MCF 10A (cell line): Measurements from ENCODE around the gene KLRD1. TPM values are rescaled to one million over a fixed set of nuclear protein-coding genes. Genes with fewer than 3 reads are reported as not detected.

ENCODE experiments used
- BruUV-seq: library from RNA; stranded (reverse); fragments of 400-500 nt; replicated peaks from 2 replicates; lab custom pipeline; 2021; lab: Mats Ljungman, UMichigan
- CTCF ChIA-PET: fragments of 300-600 bp; sonication (Branson Sonifier 250); formaldehyde crosslinking; extraction: SDS; loops from one replicate; lab custom pipeline; 2021; ENCODE audit warnings: antibody characterized with exemption, inconsistent platforms; lab: Yijun Ruan, JAX
- POLR2A ChIA-PET: fragments of 300-600, 350-650 bp; sonication (Branson Sonifier 250); formaldehyde crosslinking; extraction: SDS; loops from one replicate; lab custom pipeline; 2020; ENCODE audit warnings: antibody characterized with exemption, inconsistent platforms; lab: Yijun Ruan, JAX
- DNase-seq: peaks from one replicate; pipeline ENCODE4 v3.0.0-alpha.2; 2018; ENCODE audit not compliant: unreplicated experiment
- H3K27ac Mint-ChIP-seq: one replicate; pipeline ENCODE4 v1.8.0; 2022; ENCODE audit warnings: mild to moderate bottlenecking, low read depth, mixed read lengths; ENCODE audit not compliant: unreplicated experiment
- H3K27me3 Mint-ChIP-seq: one replicate; pipeline ENCODE4 v1.8.0; 2022; ENCODE audit warnings: mixed read lengths; ENCODE audit not compliant: insufficient read depth, unreplicated experiment
- H3K36me3 Mint-ChIP-seq: one replicate; pipeline ENCODE4 v1.8.0; 2022; ENCODE audit warnings: mild to moderate bottlenecking, moderate library complexity, mixed read lengths; ENCODE audit not compliant: insufficient read depth, unreplicated experiment
- H3K4me1 Mint-ChIP-seq: one replicate; pipeline ENCODE4 v1.8.0; 2022; ENCODE audit warnings: mixed read lengths; ENCODE audit not compliant: insufficient read depth, unreplicated experiment
- H3K4me3 Mint-ChIP-seq: one replicate; pipeline ENCODE4 v1.8.0; 2022; ENCODE audit warnings: mild to moderate bottlenecking, moderate library complexity, mixed read lengths; ENCODE audit not compliant: unreplicated experiment
- H3K9me3 Mint-ChIP-seq: one replicate; pipeline ENCODE4 v1.8.0; 2022; ENCODE audit warnings: mixed read lengths; ENCODE audit not compliant: unreplicated experiment
- CTCF ChIP-seq: fragments of 200-600 bp; IDR thresholded peaks from one replicate; pipeline ENCODE4 v1.8.0; 2022; ENCODE audit warnings: antibody characterized with exemption, mild to moderate bottlenecking; ENCODE audit not compliant: unreplicated experiment
- intact Hi-C: fragments of 100-400 bp; cut with micrococcal nuclease; formaldehyde crosslinking; loops from 2 replicates; pipeline ENCODE4 v1.14.1; 2022
- total RNA-seq: library from RNA; stranded (reverse); gene quantifications from 2 replicates; pipeline ENCODE4 v1.2.3, GENCODE V29; 2022

KLRD1 gene
- total RNA-seq, 1 experiment from 2014 or later = not detected

- H3K36me3 Mint-ChIP-seq = no peaks in the 10 kb centered on the region
- no TSS peak for BruUV-seq
- intact Hi-C loops = no loop called here
- CTCF ChIA-PET = no interaction called here
- POLR2A ChIA-PET = interaction anchor here (0.6 kb wide), 1 partner anchor 119 kb away, joined by 4 read pairs; no protein-coding TSS in a partner anchor
- no peak for TF ChIP-seq CTCF
- no peak for DNase-seq
- peaks cover 19% of the 10 kb centered on the region for H3K4me1 Mint-ChIP-seq
- H3K27me3 Mint-ChIP-seq = no peaks in the 10 kb centered on the region
- no peak overlapping the region for H3K27ac Mint-ChIP-seq
- no peak overlapping the region for H3K4me3 Mint-ChIP-seq
- H3K9me3 Mint-ChIP-seq = no peaks in the 10 kb centered on the region
Observed at GRCh38 chr12:10285919-10286318, 21.8 kb upstream of the KLRD1 start.

- no peak for TF ChIP-seq CTCF
- Mint-ChIP-seq H3K4me1 (peaks cover 7% of the 10 kb centered on the region), H3K27ac (no peak overlapping the region), H3K9me3 (no peaks in the 10 kb centered on the region), H3K4me3 (no peak overlapping the region), H3K36me3 (no peaks in the 10 kb centered on the region), H3K27me3 (no peaks in the 10 kb centered on the region)
- DNase-seq = no peak
- intact Hi-C loops = no loop called here
- ChIA-PET POLR2A (interaction anchor here (1.1 kb wide), 1 partner anchor 10 kb away, joined by 3 read pairs; no protein-coding TSS in a partner anchor), CTCF (interaction anchor here (0.8 kb wide), 1 partner anchor 54 kb away, joined by 3 read pairs; no protein-coding TSS in a partner anchor)
- BruUV-seq = no TSS peak
Observed at GRCh38 chr12:10289005-10289754, 18.5 kb upstream of the KLRD1 start.

GRCh38 chr12:10291030-10291429 is 16.6 kb upstream of the KLRD1 start:
- no TSS peak for BruUV-seq

More at GRCh38 chr12:10291030-10291429, 16.6 kb upstream of the KLRD1 start:
- no peaks in the 10 kb centered on the region for H3K9me3 Mint-ChIP-seq
- peaks cover under 1% of the 10 kb centered on the region for H3K4me1 Mint-ChIP-seq
- ChIA-PET CTCF (no interaction called here), POLR2A (no interaction called here)
- H3K27me3 Mint-ChIP-seq = no peaks in the 10 kb centered on the region
- intact Hi-C loops = no loop called here
- no peak overlapping the region for H3K4me3 Mint-ChIP-seq
- no peak for TF ChIP-seq CTCF
- no peak for DNase-seq
- no peaks in the 10 kb centered on the region for H3K36me3 Mint-ChIP-seq
- H3K27ac Mint-ChIP-seq = no peak overlapping the region
